TTC549 (cell line): ENCODE measurements around the gene OR10P1.

ENCODE experiments used
- FAIRE-seq: peaks from 2 replicates; lab custom pipeline; 2012; peaks lifted over from hg19 to GRCh38; lab: Jason Lieb, UNC

The OR10P1 gene

DNA sequence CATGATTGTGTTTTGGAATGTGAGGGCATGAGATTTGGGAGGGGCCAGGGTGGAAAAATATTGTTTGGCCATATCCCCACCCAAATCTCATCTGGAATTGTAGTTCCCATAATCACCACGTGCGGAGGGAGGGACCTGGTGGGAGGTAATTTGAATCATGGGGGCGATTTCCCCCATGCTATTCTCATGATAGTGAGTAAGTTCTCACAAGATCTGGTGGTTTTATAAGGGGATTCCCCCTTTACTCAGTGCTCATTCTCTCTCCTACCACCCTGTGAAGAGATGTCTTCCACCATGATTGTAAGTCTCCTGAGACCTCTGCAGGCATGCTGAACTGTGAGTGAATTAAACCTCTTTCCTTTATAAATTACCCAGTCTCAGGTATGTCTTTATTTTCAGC is 15.7 kb downstream of the OR10P1 start:
- FAIRE-seq = no peak

DNA sequence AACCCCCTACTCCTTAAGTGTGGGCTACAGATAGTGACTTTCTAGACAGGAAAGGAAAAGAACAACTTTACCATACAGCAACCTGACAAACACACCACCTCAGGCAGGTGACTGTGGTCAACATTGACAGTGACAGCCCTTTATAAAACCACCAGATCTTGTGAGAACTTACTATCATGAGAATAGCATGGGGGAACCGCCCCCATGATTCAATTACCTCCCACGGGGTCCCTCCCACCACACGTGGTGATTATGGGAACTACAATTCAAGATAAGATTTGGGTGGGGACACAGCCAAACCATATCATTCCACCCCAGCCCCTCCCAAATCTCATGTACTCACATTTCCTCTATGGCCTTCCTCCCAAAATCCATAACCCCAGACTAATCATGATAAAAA is 16.3 kb downstream of the OR10P1 start:
- no peak for FAIRE-seq

DNA sequence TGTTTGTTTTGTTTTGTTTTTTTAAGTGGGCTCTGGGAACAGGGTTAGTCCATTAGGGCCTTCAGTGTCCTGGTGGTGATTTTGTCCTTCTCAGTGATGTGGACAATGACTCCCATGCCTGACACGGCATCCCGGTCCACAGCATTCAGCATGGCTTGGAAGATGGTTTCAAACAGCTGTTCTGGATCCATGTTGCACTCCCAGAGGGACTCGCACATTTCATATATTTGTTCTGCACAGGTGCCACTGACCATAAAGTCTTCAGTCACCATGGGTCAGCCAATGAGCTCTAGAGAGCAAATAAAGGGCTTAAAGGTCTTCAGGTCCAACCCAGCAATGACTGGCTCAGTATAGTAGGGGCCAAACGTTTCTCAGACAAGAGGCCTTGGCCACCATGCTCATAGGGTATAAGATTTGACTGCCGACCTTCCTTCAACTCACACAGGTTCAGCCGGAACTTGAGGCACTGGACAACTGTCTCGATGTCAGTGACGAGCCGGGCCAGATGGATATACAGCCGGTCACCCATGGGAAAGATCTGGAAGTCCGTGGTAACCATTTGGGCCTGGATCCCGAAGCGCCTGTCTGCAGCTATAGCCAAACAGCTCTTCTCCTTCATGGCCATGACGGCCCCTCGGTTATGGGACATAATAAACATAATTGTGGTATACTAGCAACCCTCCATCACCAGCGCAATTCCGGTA is 18.0 kb downstream of the OR10P1 start:
- FAIRE-seq = no peak

DNA sequence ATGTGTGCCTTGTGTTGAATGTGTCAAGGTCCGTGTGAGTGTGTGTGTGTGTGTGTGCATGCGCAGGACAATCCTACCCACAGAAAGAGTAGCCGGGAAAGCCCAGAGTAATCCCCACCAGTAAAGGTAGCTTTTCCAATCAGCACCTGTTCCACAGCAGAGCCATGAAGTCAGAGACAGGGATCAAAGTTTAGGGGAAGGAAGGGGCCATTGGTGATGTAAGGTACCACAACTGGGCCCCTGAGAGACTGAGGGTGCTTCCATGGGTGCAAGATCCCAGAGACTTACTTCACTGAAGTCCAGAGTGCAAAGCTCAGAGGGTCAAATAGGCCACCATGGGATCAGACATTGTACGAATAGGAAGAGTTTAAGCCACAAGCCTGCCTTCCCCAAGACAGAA is 20.5 kb downstream of the OR10P1 start:
- no peak for FAIRE-seq

DNA sequence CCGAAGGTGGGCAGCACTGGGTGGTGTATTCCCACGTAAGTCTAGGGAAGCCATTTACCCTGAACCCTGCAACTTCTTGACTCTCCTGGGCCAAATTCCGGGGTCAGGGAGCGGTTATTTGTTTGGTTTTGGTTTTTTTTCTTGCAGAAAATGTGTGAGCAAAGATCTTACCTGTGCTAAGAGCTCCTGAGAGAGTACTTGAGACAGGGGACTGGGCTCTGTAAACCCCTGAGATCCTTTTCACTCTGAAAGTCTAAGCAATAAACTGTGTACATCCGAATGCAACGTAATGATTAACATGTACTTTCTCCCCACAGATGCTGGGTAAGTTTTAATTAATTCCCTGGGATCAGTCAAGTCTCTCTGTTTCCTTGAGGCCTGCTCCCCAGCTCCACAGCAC is 21.5 kb downstream of the OR10P1 start:
- no peak for FAIRE-seq

DNA sequence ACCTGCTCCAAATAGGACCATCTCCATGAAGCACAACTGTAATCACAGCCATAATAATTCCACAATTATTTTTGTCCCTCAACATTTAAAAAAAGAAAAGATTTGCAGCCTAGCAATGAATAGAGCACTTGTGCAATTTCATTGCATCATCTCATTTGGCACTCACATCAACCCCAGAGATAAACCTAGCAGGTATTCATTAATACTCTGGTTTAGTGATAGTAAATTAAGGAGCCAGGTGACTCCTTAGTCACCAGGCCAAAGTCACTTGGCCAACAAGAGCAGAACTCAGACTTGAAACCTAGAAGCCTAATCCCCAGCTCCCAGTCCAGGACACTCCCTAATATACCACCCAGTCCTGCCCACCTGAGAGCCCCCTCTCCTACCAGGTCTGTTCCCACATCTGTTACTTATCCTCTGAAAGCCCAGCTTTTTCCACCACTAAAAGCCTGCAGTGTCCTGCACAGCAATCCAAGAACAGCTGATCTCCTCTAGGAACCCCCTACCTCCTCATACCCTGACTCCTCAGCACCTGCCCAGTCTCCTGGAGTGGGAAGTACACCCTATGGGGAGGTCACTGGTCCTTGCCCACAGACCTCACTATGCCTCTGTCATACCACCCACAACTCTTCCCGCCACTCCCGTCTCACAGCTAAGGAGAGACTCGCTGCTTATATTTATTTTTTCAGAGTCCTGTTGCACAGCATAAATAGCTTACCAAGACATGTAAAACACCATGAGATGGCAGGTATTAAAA is 22.1 kb downstream of the OR10P1 start:
- no peak for FAIRE-seq

DNA sequence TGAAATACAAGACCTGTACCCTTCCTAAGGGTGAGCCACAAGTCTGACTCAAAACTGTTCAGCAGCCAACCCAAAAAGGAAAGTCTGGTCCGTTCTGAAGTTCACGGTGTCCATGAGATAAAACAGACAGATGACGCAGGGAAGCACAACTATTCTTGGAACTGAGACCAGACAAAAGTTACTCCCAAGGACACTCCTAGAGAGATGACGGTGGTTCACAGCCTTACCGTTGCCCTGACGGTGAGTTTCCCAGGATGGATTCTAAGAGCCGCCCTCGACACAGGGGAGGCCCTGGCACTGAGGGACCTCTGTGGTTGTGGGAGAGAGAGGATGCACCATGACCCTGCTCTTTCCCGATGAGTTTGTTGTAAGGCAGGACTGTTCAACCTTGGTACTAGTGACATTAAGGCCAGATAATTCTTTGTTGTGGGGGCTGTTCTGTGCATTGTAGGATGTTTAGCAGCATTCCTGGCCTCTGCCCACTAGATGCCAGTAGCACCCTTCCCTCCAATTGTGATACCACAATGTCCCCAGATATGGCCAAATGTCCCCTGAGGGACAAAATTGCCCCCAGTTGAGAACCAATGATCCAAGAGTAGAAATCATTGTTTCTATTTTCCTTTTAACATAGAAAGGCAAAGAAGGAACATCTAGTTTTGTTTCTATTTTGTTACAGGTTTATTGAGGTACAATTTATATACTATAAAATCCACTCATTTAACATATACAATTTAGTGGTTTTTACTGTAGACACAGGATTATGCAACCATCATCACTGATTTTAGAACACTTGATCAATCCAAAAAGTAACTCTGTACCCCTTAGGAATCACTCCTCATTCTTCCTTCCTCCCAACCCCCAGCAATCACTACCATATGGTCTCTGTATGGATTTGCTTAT is 23.0 kb downstream of the OR10P1 start:
- no peak for FAIRE-seq

DNA sequence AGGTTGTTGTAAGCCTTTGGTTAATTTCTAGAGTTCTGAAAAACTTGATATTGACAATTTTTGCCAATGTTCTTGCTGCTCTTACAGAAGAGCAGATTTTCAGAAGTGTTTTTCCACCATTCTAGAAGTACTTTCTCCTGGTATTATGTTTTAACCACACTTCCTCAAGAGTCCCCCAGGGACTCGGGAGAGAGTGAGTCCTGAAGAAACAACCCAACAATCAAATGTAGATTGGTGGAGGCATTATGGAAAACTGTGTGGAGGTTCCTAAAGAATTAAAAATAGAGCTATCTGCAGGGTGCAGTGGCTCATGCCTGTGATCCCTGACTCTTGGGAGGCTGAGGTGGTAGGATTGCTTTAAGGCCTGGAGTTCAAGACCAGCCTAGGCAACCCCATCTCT is 26.7 kb downstream of the OR10P1 start:
- no peak for FAIRE-seq

DNA sequence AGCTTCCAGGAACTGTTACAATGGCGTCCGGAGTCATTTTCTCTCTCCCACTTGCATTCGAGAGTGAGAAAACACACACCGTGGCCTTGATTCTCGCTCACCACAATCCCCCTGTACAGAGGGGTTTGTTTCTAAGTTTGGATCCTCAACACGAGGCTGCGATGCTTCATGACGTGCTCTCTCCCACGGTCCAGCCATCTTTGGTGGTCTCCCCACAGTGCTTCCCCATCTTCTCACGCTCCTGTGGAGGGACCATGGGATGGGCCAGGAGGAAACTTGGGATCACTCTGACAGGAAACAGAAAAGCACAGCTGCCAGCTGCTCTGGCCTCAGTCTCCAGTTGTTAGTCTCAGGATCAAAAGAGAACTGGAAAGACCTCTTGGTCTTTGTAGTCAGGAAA is 28.1 kb downstream of the OR10P1 start:
- FAIRE-seq = no peak

DNA sequence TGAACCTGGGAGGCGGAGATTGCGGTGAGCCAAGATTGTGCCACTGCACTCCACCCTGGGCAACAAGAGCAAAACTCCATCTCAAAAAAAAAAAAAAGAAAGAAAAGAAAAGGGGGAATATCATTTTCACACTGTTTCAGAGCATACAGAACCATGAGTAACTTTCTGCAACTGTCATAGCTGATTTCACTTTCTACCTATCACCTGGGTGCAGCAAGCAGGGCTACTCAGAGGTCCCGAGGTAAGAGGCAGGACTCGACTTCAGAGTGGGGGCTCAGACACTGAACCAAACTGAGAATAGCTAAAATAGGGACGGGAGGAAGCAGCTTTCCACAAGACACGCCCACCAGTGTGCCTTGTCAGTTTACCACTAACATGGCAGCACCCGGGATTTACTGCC is 29.8 kb downstream of the OR10P1 start:
- FAIRE-seq = no peak

DNA sequence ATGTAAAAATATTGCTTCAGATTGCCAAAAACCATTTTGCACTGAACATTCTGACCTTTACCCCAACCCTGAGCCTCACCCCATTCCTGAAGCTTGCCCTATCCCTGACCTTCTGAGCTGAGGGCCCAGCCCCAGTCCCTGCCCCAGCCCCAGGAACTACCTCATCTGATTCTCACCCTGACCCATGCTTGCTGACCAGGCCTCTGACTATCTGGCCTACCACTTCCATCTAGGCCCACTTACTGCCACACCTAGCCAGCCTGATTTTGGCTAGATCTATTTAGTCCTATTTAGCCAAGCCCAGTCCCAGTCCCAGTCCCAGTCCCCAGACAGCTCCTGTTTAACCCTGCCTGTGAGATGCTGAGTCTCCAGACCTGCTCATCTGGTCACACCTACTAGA is 33.6 kb downstream of the OR10P1 start:
- no peak for FAIRE-seq

DNA sequence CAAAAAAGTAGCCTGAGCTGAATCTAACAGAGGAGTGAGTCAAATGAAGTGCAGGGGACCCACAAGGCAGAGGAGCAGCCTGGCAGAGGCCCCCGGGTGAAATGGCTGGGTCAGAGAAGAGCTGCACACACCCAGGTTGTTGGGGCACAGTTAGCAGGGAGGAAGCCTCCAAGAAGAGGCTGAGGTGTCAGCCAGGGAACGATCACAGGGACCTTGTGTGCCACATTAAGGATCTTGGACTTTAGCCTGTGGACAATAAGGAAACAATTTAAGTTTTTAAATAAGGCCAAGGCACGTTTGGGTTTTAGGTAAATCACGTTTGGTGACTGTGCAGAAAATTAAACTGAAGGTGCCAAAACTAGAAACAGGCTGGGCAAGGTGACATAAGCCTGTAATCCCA is 35.1 kb downstream of the OR10P1 start:
- FAIRE-seq = no peak

DNA sequence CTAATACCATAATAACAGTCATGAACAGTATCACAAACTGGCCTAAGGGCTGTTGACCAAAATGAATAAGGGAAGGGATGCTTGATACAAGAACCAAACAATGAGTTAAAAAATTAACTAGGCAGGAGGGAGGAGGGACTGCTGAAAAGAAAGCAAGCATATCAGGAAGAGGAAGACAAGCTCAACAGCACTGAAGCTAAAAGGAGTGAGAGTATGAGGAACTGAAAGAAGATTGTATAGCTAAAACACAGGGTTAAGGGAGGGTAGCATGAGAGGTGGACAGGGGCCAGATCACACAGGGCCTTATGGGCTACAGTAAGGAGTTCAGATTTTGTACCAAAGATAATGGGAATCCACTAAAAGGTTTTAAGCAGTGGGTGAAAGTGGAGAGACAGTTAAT is 36.9 kb downstream of the OR10P1 start:
- FAIRE-seq = no peak

DNA sequence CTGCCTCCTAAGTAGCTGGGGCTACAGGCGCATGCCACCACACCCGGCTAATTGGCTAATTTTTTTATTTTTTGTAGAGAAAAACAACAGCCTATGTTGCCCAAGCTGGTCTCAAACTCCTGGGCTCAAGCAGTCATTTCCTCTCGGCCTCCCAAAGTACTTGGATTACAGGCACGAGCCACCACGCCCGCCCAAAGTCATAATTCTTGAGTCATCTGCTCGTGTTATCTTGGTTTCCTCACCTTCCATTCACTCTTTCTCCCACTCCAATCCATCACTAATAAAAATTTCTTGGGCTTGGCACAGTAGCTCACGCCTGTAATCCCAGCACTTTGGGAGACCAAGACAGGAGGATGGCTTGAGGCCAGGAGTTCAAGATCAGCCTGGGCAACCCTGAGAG is 39.0 kb downstream of the OR10P1 start:
- no peak for FAIRE-seq

DNA sequence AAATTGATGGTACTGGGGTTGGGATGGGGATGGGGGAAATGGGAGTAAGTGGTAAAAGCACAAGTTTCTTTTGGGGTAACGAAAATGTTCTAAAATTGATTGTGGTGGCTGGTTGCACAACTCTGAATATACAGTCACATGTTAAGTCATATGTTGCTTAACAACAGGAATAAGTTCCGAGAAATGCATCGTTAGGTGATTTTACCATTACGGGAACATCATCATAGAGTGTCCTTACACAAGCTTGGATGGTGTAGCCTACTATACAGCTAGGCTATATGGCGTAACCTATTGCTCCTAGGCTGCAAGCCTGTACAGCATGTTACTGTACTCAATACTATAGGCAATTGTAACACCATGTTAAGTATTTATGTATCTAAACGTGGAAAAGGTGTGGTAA is 40.0 kb downstream of the OR10P1 start:
- no peak for FAIRE-seq

DNA sequence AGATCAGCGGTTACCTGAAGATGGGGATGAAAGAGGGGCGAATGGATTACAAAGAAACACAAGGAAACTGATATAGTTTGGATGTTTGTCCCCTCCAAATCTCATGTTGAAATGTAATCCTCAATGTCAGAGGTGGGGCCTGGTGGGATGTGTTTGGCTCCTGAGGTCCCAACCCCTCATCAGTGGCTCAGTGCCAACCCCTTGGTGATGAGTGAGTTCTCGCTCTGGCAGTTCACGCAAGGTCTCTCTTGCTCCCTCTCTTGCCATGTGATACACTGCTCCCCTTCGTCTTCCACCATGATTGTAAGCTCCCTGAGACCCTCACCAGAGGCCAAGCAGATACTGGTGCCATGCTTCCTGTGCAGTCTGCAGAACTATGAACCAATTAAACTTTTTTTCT is 43.0 kb downstream of the OR10P1 start:
- FAIRE-seq = no peak

DNA sequence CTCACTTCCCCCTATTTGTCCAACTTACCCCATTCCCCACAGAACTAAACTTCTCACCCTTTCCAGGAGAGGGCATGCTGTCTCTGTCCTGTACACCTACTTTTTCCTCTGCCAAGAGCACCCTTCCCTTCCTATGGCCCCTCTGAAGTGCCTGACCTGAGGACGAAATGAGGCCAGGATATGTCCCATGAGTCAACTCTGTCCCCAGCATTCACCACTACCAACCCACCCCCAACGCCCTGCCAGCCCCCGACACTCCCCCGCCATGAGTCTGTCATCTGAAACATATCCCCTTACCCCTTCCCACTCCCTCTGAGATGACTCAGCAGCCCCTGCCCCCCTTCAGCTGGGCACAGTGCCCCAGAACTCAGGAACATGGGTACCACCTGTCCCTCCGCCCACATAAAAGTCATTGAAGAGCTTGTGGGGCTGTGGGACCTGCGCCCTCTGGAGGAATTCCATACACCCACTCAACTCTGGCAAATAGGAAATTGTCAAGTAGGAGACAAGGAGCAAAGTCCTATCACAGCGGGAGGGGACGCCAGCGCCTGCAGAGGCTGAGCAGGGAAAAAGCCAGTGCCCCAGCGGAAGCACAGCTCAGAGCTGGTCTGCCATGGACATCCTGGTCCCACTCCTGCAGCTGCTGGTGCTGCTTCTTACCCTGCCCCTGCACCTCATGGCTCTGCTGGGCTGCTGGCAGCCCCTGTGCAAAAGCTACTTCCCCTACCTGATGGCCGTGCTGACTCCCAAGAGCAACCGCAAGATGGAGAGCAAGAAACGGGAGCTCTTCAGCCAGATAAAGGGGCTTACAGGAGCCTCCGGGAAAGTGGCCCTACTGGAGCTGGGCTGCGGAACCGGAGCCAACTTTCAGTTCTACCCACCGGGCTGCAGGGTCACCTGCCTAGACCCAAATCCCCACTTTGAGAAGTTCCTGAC is 44.7 kb downstream of the OR10P1 start:
- FAIRE-seq = no peak

DNA sequence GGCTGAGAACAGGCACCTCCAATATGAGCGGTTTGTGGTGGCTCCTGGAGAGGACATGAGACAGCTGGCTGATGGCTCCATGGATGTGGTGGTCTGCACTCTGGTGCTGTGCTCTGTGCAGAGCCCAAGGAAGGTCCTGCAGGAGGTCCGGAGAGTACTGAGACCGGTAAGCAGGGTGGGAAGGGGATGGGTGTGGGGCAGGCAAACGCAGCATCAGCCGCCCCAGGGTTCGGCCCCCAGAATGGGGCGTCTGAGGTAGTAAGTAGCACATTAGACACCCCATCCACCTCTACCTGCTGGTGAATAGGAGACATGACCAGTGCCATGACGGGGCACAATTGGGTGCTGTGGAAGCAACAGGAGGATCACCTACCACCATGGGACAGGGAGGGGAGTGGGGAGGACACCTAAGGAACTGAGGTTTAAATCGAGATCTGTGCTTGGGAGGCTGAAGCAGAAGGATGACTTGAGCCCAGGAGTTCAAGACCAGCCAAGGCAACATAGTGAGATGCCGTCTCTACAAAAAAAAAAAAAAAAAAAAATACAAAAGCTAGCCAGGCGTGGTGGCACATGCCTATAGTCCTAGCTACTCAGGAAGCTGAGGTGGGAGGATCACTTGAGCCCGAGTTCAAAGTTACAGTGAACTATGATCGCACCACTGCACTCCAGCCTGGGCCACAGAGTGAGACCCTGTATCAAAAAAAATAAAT is 45.5 kb downstream of the OR10P1 start:
- no peak for FAIRE-seq

DNA sequence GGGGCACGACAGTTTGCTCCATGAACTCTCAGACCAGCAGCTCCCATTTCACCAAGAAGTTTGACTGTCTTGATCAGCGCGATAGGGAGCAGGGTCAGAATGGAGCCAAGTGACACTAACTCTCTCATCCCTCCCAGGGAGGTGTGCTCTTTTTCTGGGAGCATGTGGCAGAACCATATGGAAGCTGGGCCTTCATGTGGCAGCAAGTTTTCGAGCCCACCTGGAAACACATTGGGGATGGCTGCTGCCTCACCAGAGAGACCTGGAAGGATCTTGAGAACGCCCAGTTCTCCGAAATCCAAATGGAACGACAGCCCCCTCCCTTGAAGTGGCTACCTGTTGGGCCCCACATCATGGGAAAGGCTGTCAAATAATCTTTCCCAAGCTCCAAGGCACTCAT is 47.0 kb downstream of the OR10P1 start:
- no peak for FAIRE-seq

DNA sequence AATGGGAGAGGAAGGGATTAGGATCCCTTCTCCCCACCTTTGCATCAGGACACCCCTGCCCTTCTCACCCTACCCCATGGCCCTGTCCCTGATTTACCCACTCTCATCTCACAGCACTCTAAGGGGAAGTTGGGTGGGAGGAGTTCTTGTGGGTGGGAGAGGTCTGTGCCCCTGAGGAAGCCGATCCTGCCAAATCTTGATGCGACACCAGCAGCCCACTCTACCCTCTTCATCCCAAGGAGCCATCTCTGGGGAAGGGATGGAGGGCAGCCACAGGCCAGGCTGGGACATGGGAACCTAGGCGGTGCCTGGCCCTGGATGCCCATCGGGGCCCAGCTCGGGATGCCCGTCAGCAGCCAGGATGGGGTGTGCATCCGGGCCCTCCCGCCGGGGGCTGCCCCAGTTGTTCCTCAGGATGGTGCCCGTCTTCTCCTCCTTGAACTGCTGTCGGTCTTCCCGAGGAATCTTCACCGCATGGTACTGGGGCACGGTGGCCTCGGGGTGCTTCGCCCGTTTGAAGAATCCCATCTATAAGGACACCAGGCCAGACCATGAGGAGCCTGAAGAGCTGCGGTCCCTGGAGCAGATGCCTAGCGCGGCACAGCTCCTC is 48.2 kb downstream of the OR10P1 start:
- no peak for FAIRE-seq

DNA sequence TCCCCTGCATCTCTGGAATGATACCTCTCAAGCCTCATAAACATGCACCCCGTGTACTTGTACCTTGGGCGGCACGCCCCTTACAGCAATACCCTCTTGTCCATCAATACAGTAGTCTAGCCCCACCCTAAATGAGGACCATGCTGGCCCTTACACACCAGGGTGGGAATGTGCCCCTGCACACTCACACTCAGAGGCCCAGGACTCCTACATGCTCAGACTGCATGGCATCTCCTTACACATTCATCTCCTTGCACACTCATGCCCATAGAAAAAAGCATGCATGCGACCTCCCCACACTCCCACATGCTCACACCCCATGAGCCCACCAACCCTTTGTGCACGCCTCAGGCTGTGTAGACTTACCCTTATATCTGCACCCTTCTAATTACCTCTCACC is 49.0 kb downstream of the OR10P1 start:
- FAIRE-seq = no peak
